Gastrocnemius medialis (tissue), 4 donors: ENCODE results near the gene LRR1.

Source experiments
- CTCF ChIP-seq, 5 experiments: fragments of 450-650 bp in 3 of 5; fragments of 200-600 bp in 2 of 5; sonication (generic) in 2 of 5; IDR thresholded peaks in 4 of 5; conservative IDR thresholded peaks in 1 of 5; 1 replicate in 4 of 5; 2 replicates in 1 of 5; pipeline ENCODE4 v1.5.1; 2016 to 2019; ENCODE audit warnings: antibody characterized with exemption in 5 of 5, mild to moderate bottlenecking in 3 of 5, moderate library complexity in 3 of 5
- POLR2A ChIP-seq, 2 donors: fragments of 450-650 bp; IDR thresholded peaks; one replicate each; pipeline ENCODE4 v1.6.1; 2017; ENCODE audit warnings: antibody characterized with exemption in 2 of 2, mild to moderate bottlenecking in 2 of 2, moderate library complexity in 2 of 2

GRCh38 chr14:49553892-49554291, 44.8 kb upstream of the LRR1 start:
- TF ChIP-seq CTCF (IDR thresholded peaks at IDR 0.05 in 4 of 5, conservative IDR thresholded peaks at IDR 0.05 in 1 of 5), result no peak
- no peak for TF ChIP-seq POLR2A (IDR thresholded peaks at IDR 0.05)
